Suprapubic skin (tissue), 4 donors: ENCODE results near the gene S100A7A. TPM values are rescaled to one million over a fixed set of nuclear protein-coding genes. Genes with fewer than 3 reads are reported as not detected.
"Not testable (repeated sequence)": the region's sequence is repeated elsewhere in the genome, so short reads cannot be mapped to it uniquely, and the experiment has no call there.

Experiments used
- DNase-seq, 2 donors: peaks; one replicate each; pipeline ENCODE4 v3.0.0-alpha.2; 2019; ENCODE audit warnings: low spot score in 2 of 2
- H3K27ac ChIP-seq: fragments of 200-600 bp; sonication (generic); one replicate; pipeline ENCODE4 v1.5.1; 2019
- H3K27me3 ChIP-seq: fragments of 200-600 bp; sonication (generic); one replicate; pipeline ENCODE4 v1.5.1; 2019
- H3K36me3 ChIP-seq: fragments of 200-600 bp; sonication (generic); one replicate; pipeline ENCODE4 v1.5.1; 2019
- H3K4me1 ChIP-seq: fragments of 200-600 bp; sonication (generic); one replicate; pipeline ENCODE4 v1.5.1; 2019
- H3K4me3 ChIP-seq: fragments of 200-600 bp; sonication (generic); one replicate; pipeline ENCODE4 v1.5.1; 2019; ENCODE audit warnings: mild to moderate bottlenecking
- H3K9me3 ChIP-seq: fragments of 200-600 bp; sonication (generic); one replicate; pipeline ENCODE4 v1.5.1; 2019
- CTCF ChIP-seq, 2 donors: fragments of 200-600 bp in 1 of 2; fragments of 450-650 bp in 1 of 2; sonication (generic) in 1 of 2; IDR thresholded peaks; one replicate each; pipeline ENCODE4 v1.5.1; 2016 to 2019; ENCODE audit warnings: antibody characterized with exemption in 2 of 2, mild to moderate bottlenecking in 1 of 2, moderate library complexity in 1 of 2
- EP300 ChIP-seq: sonication (generic); formaldehyde crosslinking; IDR thresholded peaks from one replicate; pipeline ENCODE4 v1.6.1; 2017; ENCODE audit warnings: antibody characterized with exemption
- POLR2A ChIP-seq, 2 donors: fragments of 450-650 bp; IDR thresholded peaks; one replicate each; pipeline ENCODE4 v1.6.1; 2017; ENCODE audit warnings: antibody characterized with exemption in 2 of 2, mild to moderate bottlenecking in 2 of 2, moderate library complexity in 2 of 2
- POLR2AphosphoS5 ChIP-seq, 3 donors: sonication (generic); formaldehyde crosslinking; IDR thresholded peaks; one replicate each; pipeline ENCODE4 v1.6.1; 2017; ENCODE audit warnings: antibody characterized with exemption in 3 of 3
- WGBS: methylation state at CpG from one replicate; pipeline ENCODE4 v1.1.5; 2018; 5-methylcytosine and 5-hydroxymethylcytosine counted together
- total RNA-seq, 4 donors: library from RNA; depleted of rRNA; stranded (reverse); fragments of >200 nt; gene quantifications; one replicate each; pipeline ENCODE4 v1.1.0, GENCODE V29; 2016

The S100A7A gene
- total RNA-seq, 4 donors from 2014 or later: 0.10 TPM; not detected in 3

GRCh38 chr1:153439273-153439672 lies 23.0 kb downstream of the S100A7A start:
- H3K27ac ChIP-seq: no peak overlapping the region
- no peaks in the 10 kb centered on the region for H3K36me3 ChIP-seq
- TF ChIP-seq EP300: no peak
- TF ChIP-seq CTCF (IDR thresholded peaks at IDR 0.05): no peak
- TF ChIP-seq POLR2A (IDR thresholded peaks at IDR 0.05): no peak
- TF ChIP-seq POLR2AphosphoS5 (IDR thresholded peaks at IDR 0.05): no peak
- DNase-seq: peak in 1 of 2 donors; percentile 29
- H3K27me3 ChIP-seq: peaks cover 12% of the 10 kb centered on the region
- no peak overlapping the region for H3K4me3 ChIP-seq
- no peaks in the 10 kb centered on the region for H3K4me1 ChIP-seq
- no peaks in the 10 kb centered on the region for H3K9me3 ChIP-seq

- TF ChIP-seq POLR2A (IDR thresholded peaks at IDR 0.05) (no peak), POLR2AphosphoS5 (IDR thresholded peaks at IDR 0.05) (no peak)
- H3K4me3 ChIP-seq: no peak overlapping the region
Observed at GRCh38 chr1:153441238-153441755, 25.0 kb downstream of the S100A7A start.

GRCh38 chr1:153443486-153443885 lies 27.2 kb downstream of the S100A7A start:
- TF ChIP-seq POLR2A (IDR thresholded peaks at IDR 0.05): no peak
- TF ChIP-seq EP300: no peak
- no peak for TF ChIP-seq CTCF (IDR thresholded peaks at IDR 0.05)
- TF ChIP-seq POLR2AphosphoS5 (IDR thresholded peaks at IDR 0.05): no peak
- H3K4me1 ChIP-seq: no peaks in the 10 kb centered on the region
- WGBS: 85% methylated on average over 4 of the region's 4 CpGs
- peak in 1 of 2 donors; percentile 40 for DNase-seq
- no peaks in the 10 kb centered on the region for H3K9me3 ChIP-seq
- H3K36me3 ChIP-seq: no peaks in the 10 kb centered on the region
- no peak overlapping the region for H3K27ac ChIP-seq
- H3K27me3 ChIP-seq: peaks cover 16% of the 10 kb centered on the region
- no peak overlapping the region for H3K4me3 ChIP-seq

More at GRCh38 chr1:153441238-153441755, 25.0 kb downstream of the S100A7A start:
- H3K27ac ChIP-seq: no peak overlapping the region
- peak in 1 of 2 donors; percentile 43 for DNase-seq
- H3K36me3 ChIP-seq: no peaks in the 10 kb centered on the region
- H3K9me3 ChIP-seq: no peaks in the 10 kb centered on the region
- WGBS: 49% methylated on average over 9 of the region's 9 CpGs
- H3K4me1 ChIP-seq: no peaks in the 10 kb centered on the region
- H3K27me3 ChIP-seq: peaks cover 16% of the 10 kb centered on the region

- WGBS: 66% methylated on average over 5 of the region's 5 CpGs
- H3K9me3 ChIP-seq: no peaks in the 10 kb centered on the region
- TF ChIP-seq EP300 (no peak), CTCF (IDR thresholded peaks at IDR 0.05) (no peak), POLR2AphosphoS5 (IDR thresholded peaks at IDR 0.05) (no peak), POLR2A (IDR thresholded peaks at IDR 0.05) (no peak)
- no peaks in the 10 kb centered on the region for H3K4me1 ChIP-seq
- no peaks in the 10 kb centered on the region for H3K36me3 ChIP-seq
- peaks cover 16% of the 10 kb centered on the region for H3K27me3 ChIP-seq
- no peak overlapping the region for H3K4me3 ChIP-seq
- H3K27ac ChIP-seq: no peak overlapping the region
- peak in 1 of 2 donors; percentile 59 for DNase-seq
Observed at GRCh38 chr1:153444078-153444477, 27.8 kb downstream of the S100A7A start.

- H3K27ac ChIP-seq: no peak overlapping the region
- H3K36me3 ChIP-seq: no peaks in the 10 kb centered on the region
- H3K4me1 ChIP-seq: no peaks in the 10 kb centered on the region
- TF ChIP-seq EP300: no peak
- no peak for TF ChIP-seq CTCF (IDR thresholded peaks at IDR 0.05)
- no peak for TF ChIP-seq POLR2A (IDR thresholded peaks at IDR 0.05)
- no peak for TF ChIP-seq POLR2AphosphoS5 (IDR thresholded peaks at IDR 0.05)
- WGBS: 80% methylated on average over 1 of the region's 1 CpG
- no peak overlapping the region for H3K4me3 ChIP-seq
- no peaks in the 10 kb centered on the region for H3K9me3 ChIP-seq
- H3K27me3 ChIP-seq: peaks cover 19% of the 10 kb centered on the region
- DNase-seq: no peak
Observed at GRCh38 chr1:153447498-153448170, 31.3 kb downstream of the S100A7A start.

GRCh38 chr1:153448851-153449250 lies 32.5 kb downstream of the S100A7A start:
- H3K27ac ChIP-seq, H3K36me3 ChIP-seq, H3K9me3 ChIP-seq, H3K4me3 ChIP-seq, H3K4me1 ChIP-seq: not testable (repeated sequence)
- 76% methylated on average over 4 of the region's 4 CpGs for WGBS
- peak in 1 of 2 donors; percentile 50 for DNase-seq
- peaks cover 19% of the 10 kb centered on the region for H3K27me3 ChIP-seq
